CD4-positive, alpha-beta memory T cell (primary cell): ENCODE results near the gene EHD1. TPM values are rescaled to one million over a fixed set of nuclear protein-coding genes. Genes with fewer than 3 reads are reported as not detected.

Experiments used
- CTCF ChIA-PET: fragments of 350-600 bp; sonication (Branson Sonifier 250); formaldehyde crosslinking; loops from one replicate; lab custom pipeline; 2021; ENCODE audit warnings: inconsistent platforms; ENCODE audit not compliant: partially characterized antibody; lab: Charles Lee
- POLR2A ChIA-PET: fragments of 350-600 bp; sonication (Branson Sonifier 250); formaldehyde crosslinking; loops from one replicate; lab custom pipeline; 2021; ENCODE audit not compliant: partially characterized antibody; lab: Charles Lee
- DNase-seq, 5 donors: peaks; one replicate each; pipeline versions ENCODE4 v3.0.0 to v3.0.0-alpha.2; 2020 to 2022; ENCODE audit warnings: mixed read lengths in 1 of 5
- H3K27ac ChIP-seq: one replicate; pipeline ENCODE4 v1.7.0; 2013; ENCODE audit warnings: low read depth, low read length
- H3K27me3 ChIP-seq: 2 replicates; pipeline ENCODE4 v1.7.0; 2013; ENCODE audit warnings: mild to moderate bottlenecking, low read length, moderate library complexity; ENCODE audit not compliant: insufficient read depth
- H3K36me3 ChIP-seq: 2 replicates; pipeline ENCODE4 v1.7.0; 2013; ENCODE audit warnings: mild to moderate bottlenecking, low read length, moderate library complexity; ENCODE audit not compliant: insufficient read depth
- H3K4me1 ChIP-seq: 2 replicates; pipeline ENCODE4 v1.7.0; 2013; ENCODE audit warnings: mild to moderate bottlenecking, low read length, moderate library complexity; ENCODE audit not compliant: insufficient read depth
- H3K4me3 ChIP-seq, 2 donors: one replicate each; pipeline ENCODE4 v1.7.0; 2013; ENCODE audit warnings: low read length in 2 of 2, mild to moderate bottlenecking in 1 of 2
- H3K9me3 ChIP-seq, 2 donors: one replicate each; pipeline ENCODE4 v1.7.0; 2013; ENCODE audit warnings: low read length in 2 of 2, control low read depth in 1 of 2; ENCODE audit not compliant: control insufficient read depth in 1 of 2
- H3K27ac Mint-ChIP-seq, 7 donors: one replicate each; pipeline ENCODE4 v1.8.0; 2020 to 2021; ENCODE audit warnings: mixed read lengths in 7 of 7, mild to moderate bottlenecking in 6 of 7, inconsistent platforms in 3 of 7, moderate library complexity in 3 of 7
- H3K27me3 Mint-ChIP-seq, 2 donors: one replicate each; pipeline ENCODE4 v1.8.0; 2020 to 2021; ENCODE audit warnings: mixed read lengths in 2 of 2
- H3K36me3 Mint-ChIP-seq, 2 donors: one replicate each; pipeline ENCODE4 v1.8.0; 2020 to 2021; ENCODE audit warnings: mixed read lengths in 2 of 2, inconsistent platforms in 1 of 2, mild to moderate bottlenecking in 1 of 2
- H3K4me1 Mint-ChIP-seq, 4 donors: one replicate each; pipeline ENCODE4 v1.8.0; 2020 to 2021; ENCODE audit warnings: mixed read lengths in 4 of 4, mild to moderate bottlenecking in 1 of 4
- H3K4me3 Mint-ChIP-seq, 8 donors: one replicate each; pipeline ENCODE4 v1.8.0; 2020 to 2021; ENCODE audit warnings: mixed read lengths in 8 of 8, mild to moderate bottlenecking in 7 of 8, moderate library complexity in 6 of 8, inconsistent platforms in 3 of 8
- H3K9me3 Mint-ChIP-seq, 8 donors: one replicate each; pipeline ENCODE4 v1.8.0; 2020 to 2021; ENCODE audit warnings: mixed read lengths in 8 of 8, mild to moderate bottlenecking in 5 of 8, inconsistent platforms in 3 of 8, moderate library complexity in 1 of 8
- intact Hi-C: fragments of 100-400 bp; cut with micrococcal nuclease; formaldehyde crosslinking; loops from one replicate; pipeline ENCODE4 v1.15.1; 2023
- polyA plus RNA-seq, 2 donors: library from polyadenylated mRNA; unstranded; fragments of 300-500 nt; fragmentation: Illumina TruSeq; gene quantifications; one replicate each; pipeline ENCODE4 v1.2.3, GENCODE V29; 2021
- total RNA-seq, 2 experiments: library from RNA; stranded (reverse); gene quantifications; one replicate each; pipeline ENCODE4 v1.2.3, GENCODE V29; 2021

The EHD1 gene
- total and polyA plus RNA-seq, 4 experiments from 2014 or later = 125 to 279 (median 234) TPM

DNA sequence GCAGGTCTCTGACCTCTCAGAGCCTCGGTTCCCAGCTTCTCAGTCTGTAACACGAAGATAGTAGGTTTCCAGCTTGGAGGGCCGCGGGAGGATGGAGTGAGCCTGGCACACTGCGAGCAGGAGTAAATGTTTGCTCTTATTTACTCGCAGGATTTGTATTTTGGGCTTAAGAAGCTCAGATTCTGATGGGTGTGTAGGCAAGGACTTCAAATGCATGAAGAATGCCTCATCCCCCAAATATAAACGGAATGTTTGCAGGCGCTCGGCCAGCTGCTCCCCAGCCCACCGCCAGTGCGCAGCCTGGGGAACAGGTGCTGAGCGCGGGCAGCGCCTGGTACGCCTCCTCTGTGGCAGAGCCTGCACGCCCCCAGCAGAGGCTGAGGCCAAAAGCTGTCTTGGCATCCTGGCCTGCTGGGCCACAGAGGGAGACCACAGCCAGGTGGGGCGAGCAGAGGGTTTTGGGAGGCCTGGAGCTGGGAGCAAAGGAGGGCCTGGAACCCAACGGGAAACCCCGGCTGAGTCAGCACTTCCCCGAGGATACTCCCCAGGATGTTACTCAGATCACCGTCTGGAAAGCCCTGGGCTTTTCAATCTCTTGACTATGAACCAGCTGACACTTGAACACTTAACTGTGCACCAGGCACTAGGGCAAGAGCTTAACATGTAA, 9.4 kb downstream of the EHD1 start:
- intact Hi-C loops = loop anchor here (1.0 kb wide), 2 partner anchors 9 to 10 kb away; partner anchors contain the start of gene EHD1
- Histone ChIP-seq H3K36me3 (peaks cover 32% of the 10 kb centered on the region), H3K4me1 (peaks cover 97% of the 10 kb centered on the region), H3K27me3 (no peaks in the 10 kb centered on the region), H3K27ac (peak overlapping the region; percentile 65), H3K4me3 (peak overlapping the region; percentile 51 to 58), H3K9me3 (no peaks in the 10 kb centered on the region)
- Mint-ChIP-seq H3K9me3 (no peaks in the 10 kb centered on the region), H3K27ac (peak overlapping the region; percentile 85 to 99 (median 94)), H3K36me3 (peaks cover 39 to 64% of the 10 kb centered on the region in 2 donors), H3K27me3 (no peaks in the 10 kb centered on the region), H3K4me1 (peaks cover 57 to 91% (median 77%) of the 10 kb centered on the region in 4 donors), H3K4me3 (peak overlapping the region; percentile 76 to 92 (median 82))
- POLR2A ChIA-PET = interaction anchor here (0.8 to 28.8 kb wide), 7 partner anchors 17 to 117 kb away, joined by 3 to 2105 read pairs (median 5); partner anchors contain the start of genes CDC42BPG, EHD1, PPP2R5B and SF1
- CTCF ChIA-PET = interaction anchor here (0.6 to 29.7 kb wide), 6 partner anchors 7 to 335 kb away, joined by 3 to 1245 read pairs (median 43); partner anchors contain the start of genes CDC42BPG and EHD1
- DNase-seq = peak in 2 of 5 donors; percentile 37 to 72

DNA sequence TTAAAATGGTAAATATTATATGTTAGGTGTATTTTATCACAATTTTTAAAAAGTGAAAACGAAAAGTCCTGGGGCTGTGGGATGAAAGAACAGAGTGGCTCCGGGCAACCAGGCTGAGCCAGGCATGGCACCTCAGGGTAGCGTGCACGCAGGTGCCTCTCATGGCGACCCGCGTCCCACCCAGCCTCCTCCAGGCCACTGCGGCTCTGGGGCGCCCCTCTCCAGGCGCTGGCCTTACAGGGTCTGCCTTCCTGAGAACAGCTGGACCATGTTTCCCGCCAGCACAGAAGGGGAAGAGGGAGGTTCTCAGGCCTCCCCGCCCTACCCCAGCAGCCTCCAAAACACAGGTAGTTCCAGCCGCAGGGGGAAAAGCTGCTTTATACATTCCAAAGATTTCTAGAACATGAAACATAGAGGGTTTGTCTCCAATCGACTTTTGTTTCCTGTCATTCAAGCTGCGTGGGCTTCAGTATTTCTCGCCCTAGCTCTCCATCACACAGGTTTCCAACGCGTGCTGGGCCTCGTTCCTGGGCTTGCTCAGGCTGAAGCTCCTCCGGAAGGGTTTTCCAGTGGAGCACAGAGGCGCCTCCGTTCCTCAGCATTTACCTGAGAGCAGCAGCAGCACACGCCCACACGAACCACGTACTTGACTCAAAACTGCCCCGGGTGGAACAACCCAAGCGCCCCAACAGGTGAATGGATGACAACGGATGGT, 10.5 kb downstream of the EHD1 start:
- no peak for DNase-seq
- CTCF ChIA-PET = interaction anchor here (0.6 to 29.7 kb wide), 4 partner anchors 12 to 336 kb away, joined by 3 to 1245 read pairs (median 165); partner anchors contain the start of genes CDC42BPG and EHD1
- H3K36me3 ChIP-seq = peaks cover 25% of the 10 kb centered on the region
- H3K4me1 Mint-ChIP-seq = peaks cover 54 to 95% (median 79%) of the 10 kb centered on the region in 4 donors
- peaks cover 0 to 2% (median 0%) of the 10 kb centered on the region in 8 donors for H3K9me3 Mint-ChIP-seq
- H3K4me1 ChIP-seq = peaks cover 99% of the 10 kb centered on the region
- no peaks in the 10 kb centered on the region for H3K27me3 ChIP-seq
- no peaks in the 10 kb centered on the region for H3K9me3 ChIP-seq
- peaks cover 34 to 57% of the 10 kb centered on the region in 2 donors for H3K36me3 Mint-ChIP-seq
- POLR2A ChIA-PET = interaction anchor here (1.9 to 28.8 kb wide), 3 partner anchors 16 to 89 kb away, joined by 7 to 2105 read pairs (median 740); partner anchors contain the start of genes CDC42BPG, EHD1 and SF1
- intact Hi-C loops = no loop called here
- H3K4me3 Mint-ChIP-seq = peak overlapping the region; percentile 76 to 92 (median 82)
- H3K27me3 Mint-ChIP-seq = no peaks in the 10 kb centered on the region
- H3K27ac Mint-ChIP-seq = peak overlapping the region; percentile 85 to 99 (median 94)
- H3K4me3 ChIP-seq = peak overlapping the region; percentile 51 to 58
- H3K27ac ChIP-seq = peak overlapping the region; percentile 65

GRCh38 chr11:64866173-64866491, 12.3 kb downstream of the EHD1 start:
- CTCF ChIA-PET = interaction anchor here (1.7 to 29.7 kb wide), 3 partner anchors 12 to 20 kb away, joined by 5 to 1245 read pairs (median 252); partner anchors contain the start of genes CDC42BPG and EHD1
- H3K27ac ChIP-seq = peak overlapping the region; percentile 68
- H3K27me3 ChIP-seq = no peaks in the 10 kb centered on the region
- H3K4me1 ChIP-seq = peaks cover 99% of the 10 kb centered on the region
- POLR2A ChIA-PET = interaction anchor here (2.3 to 28.8 kb wide), 4 partner anchors 14 to 251 kb away, joined by 5 to 2105 read pairs (median 379); partner anchors contain the start of genes CDC42BPG, EHD1, RASGRP2 and ZNHIT2
- Mint-ChIP-seq H3K9me3 (peaks cover 0 to 2% (median 0%) of the 10 kb centered on the region in 8 donors), H3K36me3 (peaks cover 26 to 46% of the 10 kb centered on the region in 2 donors), H3K4me3 (peak overlapping the region; percentile 0 to 91 (median 82)), H3K27me3 (no peaks in the 10 kb centered on the region), H3K27ac (peak overlapping the region; percentile 76 to 99 (median 92)), H3K4me1 (peaks cover 50 to 95% (median 77%) of the 10 kb centered on the region in 4 donors)
- H3K36me3 ChIP-seq = peaks cover 10% of the 10 kb centered on the region
- intact Hi-C loops = no loop called here
- H3K9me3 ChIP-seq = no peaks in the 10 kb centered on the region
- DNase-seq = peak in 1 of 5 donors; percentile 27
- peak overlapping the region in 1 of 2 donors; percentile 27 for H3K4me3 ChIP-seq

DNA sequence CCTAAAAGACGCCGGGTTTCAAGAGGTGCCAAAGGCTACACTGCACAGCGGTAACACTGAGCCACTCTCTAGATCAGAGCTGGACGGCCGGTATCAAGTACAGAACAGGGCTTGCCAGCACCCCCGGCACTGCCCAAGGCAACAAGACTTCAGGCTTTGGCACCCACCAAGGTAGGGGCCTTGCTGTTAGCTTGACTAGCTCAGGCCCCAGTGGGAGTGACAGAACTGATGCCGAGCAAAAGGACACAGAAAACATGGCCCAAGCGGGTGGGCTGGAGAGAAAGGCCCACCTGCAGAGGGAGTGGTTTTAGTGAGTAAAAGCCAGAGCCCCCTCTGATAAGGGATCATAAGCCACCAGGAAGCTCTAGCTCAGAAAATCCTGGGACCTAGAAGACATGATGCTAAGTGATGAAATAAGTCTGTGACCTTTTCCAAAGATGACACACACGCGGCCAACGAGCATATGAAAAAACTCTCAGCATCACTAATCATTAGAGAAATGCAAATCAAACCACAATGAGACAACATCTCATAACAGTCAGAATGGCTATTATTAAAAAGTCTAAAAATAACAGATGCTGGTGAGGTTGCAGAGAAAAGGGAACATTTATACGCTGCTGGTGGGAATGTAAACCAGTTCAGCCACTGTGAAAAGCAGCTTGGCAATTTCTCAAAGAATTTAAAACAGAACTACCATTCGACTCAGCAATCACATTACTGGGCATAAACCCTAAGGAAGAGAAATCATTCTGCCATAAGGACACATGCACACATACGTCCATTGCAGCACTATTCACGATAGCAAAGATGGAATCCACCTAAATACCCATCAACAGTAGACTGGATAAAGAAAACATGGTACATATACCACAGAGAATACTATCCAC, 12.9 kb downstream of the EHD1 start:
- Mint-ChIP-seq H3K9me3 (peaks cover 0 to 2% (median 0%) of the 10 kb centered on the region in 8 donors), H3K27ac (peak overlapping the region; percentile 76 to 99 (median 92)), H3K27me3 (no peaks in the 10 kb centered on the region), H3K36me3 (peaks cover 28 to 44% of the 10 kb centered on the region in 2 donors), H3K4me3 (peak overlapping the region; percentile 64 to 91 (median 82)), H3K4me1 (peaks cover 51 to 95% (median 77%) of the 10 kb centered on the region in 4 donors)
- CTCF ChIA-PET = interaction anchor here (1.7 to 29.7 kb wide), 5 partner anchors 11 to 21 kb away, joined by 4 to 1245 read pairs (median 6); partner anchors contain the start of genes CDC42BPG and EHD1
- H3K36me3 ChIP-seq = peaks cover 9% of the 10 kb centered on the region
- peak overlapping the region; percentile 2 to 59 for H3K4me3 ChIP-seq
- peak overlapping the region; percentile 68 for H3K27ac ChIP-seq
- intact Hi-C loops = no loop called here
- H3K9me3 ChIP-seq = no peaks in the 10 kb centered on the region
- peaks cover 99% of the 10 kb centered on the region for H3K4me1 ChIP-seq
- POLR2A ChIA-PET = interaction anchor here (1.6 to 28.8 kb wide), 5 partner anchors 13 to 252 kb away, joined by 5 to 2105 read pairs (median 18); partner anchors contain the start of genes CDC42BPG, EHD1, RASGRP2 and SF1
- no peaks in the 10 kb centered on the region for H3K27me3 ChIP-seq
- peak in 1 of 5 donors; percentile 76 for DNase-seq

DNA sequence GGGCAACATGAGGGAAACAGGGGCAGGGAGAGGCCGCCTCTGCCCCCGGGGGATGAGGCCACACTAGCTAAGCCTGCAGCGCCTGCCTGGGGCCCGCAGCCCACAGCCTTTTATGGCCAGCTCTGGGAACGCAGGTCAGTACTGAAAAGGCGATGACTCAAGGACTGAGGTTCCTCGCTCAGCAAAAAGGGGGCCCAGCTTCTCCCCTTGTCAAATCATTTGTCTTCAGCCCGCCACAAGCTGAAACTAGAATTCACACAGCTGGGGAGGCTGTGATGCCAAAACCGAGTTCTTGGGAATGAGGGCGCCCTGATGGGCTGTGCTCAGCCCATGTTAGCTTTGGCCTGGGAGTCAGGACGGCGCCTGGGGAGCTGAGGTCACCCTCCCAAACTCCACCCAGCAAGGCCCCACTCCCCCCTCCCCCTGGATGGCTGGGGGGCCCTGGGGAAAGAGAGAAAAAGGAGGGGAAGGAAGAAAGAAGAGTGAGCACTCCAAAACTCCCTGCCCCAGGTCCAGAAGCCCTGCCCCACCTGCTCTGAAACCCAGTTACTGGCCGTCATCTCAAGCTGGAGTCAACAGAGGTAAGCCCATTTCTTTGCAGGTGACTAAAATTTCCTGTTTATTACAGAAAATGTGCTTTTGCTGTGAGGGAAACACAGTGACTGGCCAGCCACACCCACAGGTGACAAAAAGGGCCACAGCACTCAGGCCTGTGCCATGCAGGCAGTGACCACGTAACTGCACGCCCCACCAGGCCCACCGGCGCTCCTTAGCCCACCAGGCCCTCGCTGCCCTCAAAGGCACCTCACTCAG, 13.7 kb downstream of the EHD1 start:
- peak overlapping the region; percentile 40 to 59 for H3K4me3 ChIP-seq
- peaks cover 99% of the 10 kb centered on the region for H3K4me1 ChIP-seq
- H3K36me3 Mint-ChIP-seq = peaks cover 35 to 45% of the 10 kb centered on the region in 2 donors
- H3K27me3 ChIP-seq = no peaks in the 10 kb centered on the region
- intact Hi-C loops = no loop called here
- DNase-seq = peak in 2 of 5 donors; percentile 24 to 64
- H3K9me3 ChIP-seq = no peaks in the 10 kb centered on the region
- ChIA-PET CTCF (interaction anchor here (1.7 to 29.7 kb wide), 5 partner anchors 10 to 22 kb away, joined by 4 to 1245 read pairs (median 6); partner anchors contain the start of genes CDC42BPG and EHD1), POLR2A (interaction anchor here (1.2 to 28.8 kb wide), 7 partner anchors 12 to 633 kb away, joined by 3 to 2105 read pairs (median 7); partner anchors contain the start of genes CDC42BPG, EHD1, RASGRP2 and SF1)
- H3K4me1 Mint-ChIP-seq = peaks cover 53 to 95% (median 78%) of the 10 kb centered on the region in 4 donors
- peak overlapping the region; percentile 64 to 91 (median 82) for H3K4me3 Mint-ChIP-seq
- H3K27me3 Mint-ChIP-seq = no peaks in the 10 kb centered on the region
- H3K9me3 Mint-ChIP-seq = peaks cover 0 to 2% (median 0%) of the 10 kb centered on the region in 8 donors
- H3K27ac ChIP-seq = peak overlapping the region; percentile 68
- peaks cover 13% of the 10 kb centered on the region for H3K36me3 ChIP-seq
- H3K27ac Mint-ChIP-seq = peak overlapping the region; percentile 76 to 99 (median 95)
